ENCODE measurements around the gene PTPRM.
A peak's percentile ranks its signal among the peaks of the same experiment; 100 is the strongest.

PTPRM gene

DNA sequence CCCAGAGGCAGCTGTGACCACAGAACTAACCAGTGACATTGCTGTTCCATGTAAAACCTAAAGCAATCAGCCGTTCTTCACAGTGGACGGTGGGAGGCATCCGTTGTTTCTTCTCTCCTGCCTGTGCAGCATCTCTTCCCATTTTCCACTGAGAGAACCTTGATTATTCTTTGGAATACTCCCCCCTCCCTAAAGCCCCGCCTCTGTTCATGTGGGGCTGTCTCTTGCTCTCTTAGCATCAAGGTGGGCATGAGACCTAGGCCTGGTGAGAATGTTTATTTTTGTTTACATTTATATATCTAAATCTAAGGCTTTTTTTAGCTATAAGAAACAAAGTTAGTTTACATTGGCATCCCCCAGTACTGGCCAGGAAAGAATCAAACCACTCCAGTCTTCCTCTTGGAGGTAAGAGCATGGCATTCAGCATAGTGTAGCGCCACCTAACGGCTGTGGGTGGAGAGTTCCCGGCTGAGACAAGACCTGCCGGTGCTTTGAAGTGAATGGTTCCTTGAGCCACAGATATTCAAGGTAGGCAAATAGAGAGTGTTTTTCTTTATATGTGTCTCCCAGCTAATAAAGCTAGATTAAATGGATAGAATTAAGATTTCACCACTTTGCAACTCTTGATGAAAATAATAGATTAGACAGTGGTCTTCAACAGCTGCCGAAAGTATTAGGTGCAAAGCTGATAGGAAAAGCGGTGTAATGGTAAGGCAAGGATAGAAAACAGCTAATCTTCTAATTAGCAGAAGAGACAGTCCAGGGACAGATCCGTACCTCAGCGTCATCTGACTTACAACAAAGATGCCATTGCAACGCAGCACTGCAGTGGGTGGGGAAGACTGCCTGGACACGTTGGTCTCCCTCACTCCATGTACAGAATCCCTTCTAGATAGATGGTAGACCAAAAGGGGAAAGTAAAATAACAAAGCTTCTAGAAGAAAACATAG is 822.5 kb downstream of the PTPRM start:
- peak; percentile 44 for DNase-seq
- no peak overlapping the region for H3K4me3 ChIP-seq (ENCODE audit: low read depth in 1 of 2, low read length in 2 of 2)
- no peak overlapping the region for H3K9ac ChIP-seq (ENCODE audit: low read depth, low read length)
- H3K36me3 ChIP-seq (ENCODE audit: insufficient read depth, low read length) = no peaks in the 10 kb centered on the region
- TF ChIP-seq, protein P1, sequence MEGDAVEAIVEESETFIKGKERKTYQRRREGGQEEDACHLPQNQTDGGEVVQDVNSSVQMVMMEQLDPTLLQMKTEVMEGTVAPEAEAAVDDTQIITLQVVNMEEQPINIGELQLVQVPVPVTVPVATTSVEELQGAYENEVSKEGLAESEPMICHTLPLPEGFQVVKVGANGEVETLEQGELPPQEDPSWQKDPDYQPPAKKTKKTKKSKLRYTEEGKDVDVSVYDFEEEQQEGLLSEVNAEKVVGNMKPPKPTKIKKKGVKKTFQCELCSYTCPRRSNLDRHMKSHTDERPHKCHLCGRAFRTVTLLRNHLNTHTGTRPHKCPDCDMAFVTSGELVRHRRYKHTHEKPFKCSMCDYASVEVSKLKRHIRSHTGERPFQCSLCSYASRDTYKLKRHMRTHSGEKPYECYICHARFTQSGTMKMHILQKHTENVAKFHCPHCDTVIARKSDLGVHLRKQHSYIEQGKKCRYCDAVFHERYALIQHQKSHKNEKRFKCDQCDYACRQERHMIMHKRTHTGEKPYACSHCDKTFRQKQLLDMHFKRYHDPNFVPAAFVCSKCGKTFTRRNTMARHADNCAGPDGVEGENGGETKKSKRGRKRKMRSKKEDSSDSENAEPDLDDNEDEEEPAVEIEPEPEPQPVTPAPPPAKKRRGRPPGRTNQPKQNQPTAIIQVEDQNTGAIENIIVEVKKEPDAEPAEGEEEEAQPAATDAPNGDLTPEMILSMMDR (IDR thresholded peaks at IDR 0.05; ENCODE audit: borderline replicate concordance, extremely low read depth, low read length, poor library complexity, severe bottlenecking) = peak; percentile 68
- no peak for TF ChIP-seq EZH2 (IDR thresholded peaks at IDR 0.05; ENCODE audit: borderline replicate concordance, low read depth, low read length, severe bottlenecking)
- H3K79me2 ChIP-seq (ENCODE audit: insufficient read depth, low read length) = no peaks in the 10 kb centered on the region
- H3K27ac ChIP-seq (ENCODE audit: low read length) = no peak overlapping the region
- no peak overlapping the region for H2AFZ ChIP-seq (ENCODE audit: low read depth, low read length)
- H4K20me1 ChIP-seq (ENCODE audit: insufficient read depth, low read length) = no peaks in the 10 kb centered on the region
- peak; percentile 52; the same call in 1 of the 3 replicates for ATAC-seq (ENCODE audit: insufficient read depth, low read depth)
- no peaks in the 10 kb centered on the region for H3K27me3 ChIP-seq (ENCODE audit: insufficient read depth, low read length, poor library complexity)
- H3K4me2 ChIP-seq (ENCODE audit: insufficient read depth, low read length) = no peak overlapping the region
- H3K9me3 ChIP-seq (ENCODE audit: insufficient read depth, low read length, severe bottlenecking) = no peaks in the 10 kb centered on the region
- no peaks in the 10 kb centered on the region for H3K4me1 ChIP-seq (ENCODE audit: insufficient read depth, low read length)

DNA sequence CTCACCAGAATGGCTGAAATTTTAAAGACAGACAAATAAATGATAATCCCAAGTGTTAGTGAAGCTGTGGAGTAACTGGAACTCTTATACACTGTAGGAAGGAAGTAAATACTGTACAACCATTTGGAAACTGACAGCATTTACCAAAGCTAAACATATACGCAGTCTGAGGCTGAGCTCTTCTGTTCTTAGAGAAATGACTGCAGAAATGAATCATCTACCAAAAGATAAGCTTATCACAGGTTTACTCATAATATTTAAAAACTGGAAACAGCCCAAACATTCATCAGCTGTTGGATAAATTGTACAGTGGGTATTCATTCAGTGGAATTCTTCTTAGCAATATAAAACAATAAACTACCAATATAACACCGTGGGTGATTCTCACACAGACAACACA is 824.0 kb downstream of the PTPRM start:
- H3K27me3 ChIP-seq (ENCODE audit: insufficient read depth, low read length, poor library complexity) = no peaks in the 10 kb centered on the region
- no peaks in the 10 kb centered on the region for H3K9me3 ChIP-seq (ENCODE audit: insufficient read depth, low read length, severe bottlenecking)
- no peak overlapping the region for H3K27ac ChIP-seq (ENCODE audit: low read length)
- no peak overlapping the region for H2AFZ ChIP-seq (ENCODE audit: low read depth, low read length)
- no peak overlapping the region for H3K4me3 ChIP-seq (ENCODE audit: low read depth in 1 of 2, low read length in 2 of 2)
- no peak overlapping the region for H3K9ac ChIP-seq (ENCODE audit: low read depth, low read length)
- no peaks in the 10 kb centered on the region for H4K20me1 ChIP-seq (ENCODE audit: insufficient read depth, low read length)
- TF ChIP-seq, protein P1 (IDR thresholded peaks at IDR 0.05; ENCODE audit: borderline replicate concordance, extremely low read depth, low read length, poor library complexity, severe bottlenecking) = no peak
- TF ChIP-seq EZH2 (IDR thresholded peaks at IDR 0.05; ENCODE audit: borderline replicate concordance, low read depth, low read length, severe bottlenecking) = no peak
- ATAC-seq (ENCODE audit: insufficient read depth, low read depth) (no peak), DNase-seq (no peak)
- H3K36me3 ChIP-seq (ENCODE audit: insufficient read depth, low read length) = no peaks in the 10 kb centered on the region
- no peaks in the 10 kb centered on the region for H3K79me2 ChIP-seq (ENCODE audit: insufficient read depth, low read length)
- no peak overlapping the region for H3K4me2 ChIP-seq (ENCODE audit: insufficient read depth, low read length)
- no peaks in the 10 kb centered on the region for H3K4me1 ChIP-seq (ENCODE audit: insufficient read depth, low read length)

DNA sequence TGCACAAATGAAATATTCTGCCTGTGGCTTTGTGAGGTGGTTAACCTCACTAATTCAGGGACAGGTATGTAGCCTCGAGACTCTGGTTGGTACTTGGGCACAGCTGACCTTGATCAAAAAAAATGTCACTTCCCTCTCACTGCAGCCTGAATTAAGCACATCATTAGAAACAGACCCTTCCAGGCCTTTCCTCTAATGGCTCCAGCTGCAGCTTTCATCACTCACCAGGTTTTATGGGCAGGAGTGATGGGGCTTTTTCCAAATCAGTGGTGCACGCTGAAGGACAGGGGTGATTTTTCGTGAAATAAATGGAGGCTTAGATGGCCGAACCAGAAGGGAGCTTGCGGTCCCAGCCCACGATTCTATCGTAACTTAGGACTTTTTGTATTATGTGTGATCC is 829.1 kb downstream of the PTPRM start:
- Histone ChIP-seq H3K27me3 (ENCODE audit: insufficient read depth, low read length, poor library complexity) (no peaks in the 10 kb centered on the region), H3K36me3 (ENCODE audit: insufficient read depth, low read length) (no peaks in the 10 kb centered on the region), H3K79me2 (ENCODE audit: insufficient read depth, low read length) (no peaks in the 10 kb centered on the region), H3K9me3 (ENCODE audit: insufficient read depth, low read length, severe bottlenecking) (no peaks in the 10 kb centered on the region), H3K9ac (ENCODE audit: low read depth, low read length) (no peak overlapping the region), H4K20me1 (ENCODE audit: insufficient read depth, low read length) (no peaks in the 10 kb centered on the region), H3K27ac (ENCODE audit: low read length) (no peak overlapping the region), H3K4me1 (ENCODE audit: insufficient read depth, low read length) (no peaks in the 10 kb centered on the region), H3K4me2 (ENCODE audit: insufficient read depth, low read length) (no peak overlapping the region), H2AFZ (ENCODE audit: low read depth, low read length) (no peak overlapping the region), H3K4me3 (ENCODE audit: low read depth in 1 of 2, low read length in 2 of 2) (no peak overlapping the region)
- DNase-seq (no peak), ATAC-seq (ENCODE audit: insufficient read depth, low read depth) (no peak)
- TF ChIP-seq, protein P1 (IDR thresholded peaks at IDR 0.05; ENCODE audit: borderline replicate concordance, extremely low read depth, low read length, poor library complexity, severe bottlenecking) = no peak

All from DND-41 (cell line).